Upper lobe of left lung (tissue), 6 donors: Measurements from ENCODE around the gene RPS5. TPM values are rescaled to one million over a fixed set of nuclear protein-coding genes. Genes with fewer than 3 reads are reported as not detected.
"Not testable (repeated sequence)": the region's sequence is repeated elsewhere in the genome, so short reads cannot be mapped to it uniquely, and the experiment has no call there.

Source experiments
- ATAC-seq, 2 donors: fragments of 200-7000 bp; cut with Tn5 transposase; one replicate each; pipeline ENCODE4 v1.9.1; 2022; ENCODE audit warnings: mild to moderate bottlenecking in 2 of 2, moderate library complexity in 2 of 2; ENCODE audit not compliant: low FRiP score in 2 of 2
- DNase-seq, 2 donors: peaks; one replicate each; pipeline ENCODE4 v3.0.0-alpha.2; 2019 to 2020
- H3K27ac ChIP-seq, 4 donors: fragments of 200-600 bp; sonication (generic); one replicate each; pipeline ENCODE4 v1.5.1; 2016 to 2019
- H3K27me3 ChIP-seq, 4 donors: fragments of 200-600 bp; sonication (generic); one replicate each; pipeline ENCODE4 v1.5.1; 2017 to 2019
- H3K36me3 ChIP-seq, 4 donors: fragments of 200-600 bp; sonication (generic); one replicate each; pipeline ENCODE4 v1.5.1; 2016 to 2019
- H3K4me1 ChIP-seq, 4 donors: fragments of 200-600 bp; sonication (generic); one replicate each; pipeline ENCODE4 v1.5.1; 2018 to 2019
- H3K4me3 ChIP-seq, 4 donors: fragments of 200-600 bp; sonication (generic); one replicate each; pipeline ENCODE4 v1.5.1; 2017 to 2019; ENCODE audit warnings: mild to moderate bottlenecking in 2 of 4, moderate library complexity in 1 of 4
- H3K9me3 ChIP-seq, 4 donors: fragments of 200-600 bp; sonication (generic); one replicate each; pipeline ENCODE4 v1.5.1; 2018 to 2019
- EP300 ChIP-seq, 4 donors: sonication (generic); formaldehyde crosslinking; IDR thresholded peaks; one replicate each; pipeline ENCODE4 v1.5.1; 2017; ENCODE audit warnings: antibody characterized with exemption in 4 of 4, control low read depth in 2 of 4
- POLR2A ChIP-seq, 4 donors: fragments of 450-650 bp; IDR thresholded peaks; one replicate each; pipeline ENCODE4 v1.5.1; 2016 to 2017; ENCODE audit warnings: antibody characterized with exemption in 4 of 4, mild to moderate bottlenecking in 2 of 4
- POLR2AphosphoS5 ChIP-seq, 2 donors: sonication (generic); formaldehyde crosslinking; IDR thresholded peaks; one replicate each; pipeline ENCODE4 v1.5.1; 2017; ENCODE audit warnings: antibody characterized with exemption in 2 of 2
- WGBS, 2 donors: methylation state at CpG; one replicate each; pipeline ENCODE4 v1.1.5; 2017 to 2018; 5-methylcytosine and 5-hydroxymethylcytosine counted together
- total RNA-seq, 6 donors: library from RNA; depleted of rRNA in 4 of 6; stranded (reverse); fragments of >200 nt in 4 of 6; gene quantifications; one replicate each; pipeline versions ENCODE4 v1.1.0 to v1.2.1, GENCODE V29; 2016 to 2021
- TF ChIP-seq, protein P1 (sequence below), 6 experiments: fragments of 450-650 bp in 4 of 6; fragments of 200-600 bp in 2 of 6; sonication (generic) in 2 of 6; IDR thresholded peaks; one replicate each; pipeline ENCODE4 v1.5.1; 2016 to 2019; ENCODE audit warnings: antibody characterized with exemption in 6 of 6
- donor health status: DM: no; HTN: no; CAD: no; lungs with moderate emphysema.
- donor health status: DM: no; HTN: yes; CAD: no; lungs with severe emphysema.

RPS5 gene
- total RNA-seq, 6 donors from 2014 or later: 291 to 1,408 (median 829) TPM

- Histone ChIP-seq H3K27ac (peak overlapping the region; percentile 62 to 88 (median 74)), H3K36me3 (peaks cover 0 to 11% (median 0%) of the 10 kb centered on the region in 4 donors), H3K27me3 (peaks cover 0 to 15% (median 2%) of the 10 kb centered on the region in 4 donors), H3K4me1 (peaks cover 10 to 32% (median 19%) of the 10 kb centered on the region in 4 donors), H3K9me3 (no peaks in the 10 kb centered on the region), H3K4me3 (peak overlapping the region; percentile 50 to 79 (median 70))
- TF ChIP-seq, protein P1, sequence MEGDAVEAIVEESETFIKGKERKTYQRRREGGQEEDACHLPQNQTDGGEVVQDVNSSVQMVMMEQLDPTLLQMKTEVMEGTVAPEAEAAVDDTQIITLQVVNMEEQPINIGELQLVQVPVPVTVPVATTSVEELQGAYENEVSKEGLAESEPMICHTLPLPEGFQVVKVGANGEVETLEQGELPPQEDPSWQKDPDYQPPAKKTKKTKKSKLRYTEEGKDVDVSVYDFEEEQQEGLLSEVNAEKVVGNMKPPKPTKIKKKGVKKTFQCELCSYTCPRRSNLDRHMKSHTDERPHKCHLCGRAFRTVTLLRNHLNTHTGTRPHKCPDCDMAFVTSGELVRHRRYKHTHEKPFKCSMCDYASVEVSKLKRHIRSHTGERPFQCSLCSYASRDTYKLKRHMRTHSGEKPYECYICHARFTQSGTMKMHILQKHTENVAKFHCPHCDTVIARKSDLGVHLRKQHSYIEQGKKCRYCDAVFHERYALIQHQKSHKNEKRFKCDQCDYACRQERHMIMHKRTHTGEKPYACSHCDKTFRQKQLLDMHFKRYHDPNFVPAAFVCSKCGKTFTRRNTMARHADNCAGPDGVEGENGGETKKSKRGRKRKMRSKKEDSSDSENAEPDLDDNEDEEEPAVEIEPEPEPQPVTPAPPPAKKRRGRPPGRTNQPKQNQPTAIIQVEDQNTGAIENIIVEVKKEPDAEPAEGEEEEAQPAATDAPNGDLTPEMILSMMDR (IDR thresholded peaks at IDR 0.05): no peak
- TF ChIP-seq POLR2A (IDR thresholded peaks at IDR 0.05) (peak in 2 of 4 donors; percentile 43 to 57), POLR2AphosphoS5 (IDR thresholded peaks at IDR 0.05) (peak; percentile 43 to 45)
- ATAC-seq (peak; percentile 92 to 93), DNase-seq (peak; percentile 56 to 93)
- 2 to 5% methylated on average over 11 to 43 of the region's 82 CpGs for WGBS, 2 donors
Observed at GRCh38 chr19:58346961-58347929, 39.8 kb upstream of the RPS5 start.

GRCh38 chr19:58348080-58348479, 39.0 kb upstream of the RPS5 start:
- WGBS, 2 donors: 17 to 20% methylated on average over 12 of the region's 12 CpGs
- peaks cover 0 to 11% (median 0%) of the 10 kb centered on the region in 4 donors for H3K36me3 ChIP-seq
- not testable (repeated sequence) for DNase-seq, ATAC-seq, H3K9me3 ChIP-seq
- peak overlapping the region in 2 of 4 donors; percentile 62 to 85 for H3K27ac ChIP-seq
- peaks cover 0 to 15% (median 2%) of the 10 kb centered on the region in 4 donors for H3K27me3 ChIP-seq
- H3K4me1 ChIP-seq: peaks cover 10 to 32% (median 19%) of the 10 kb centered on the region in 4 donors
- H3K4me3 ChIP-seq: peak overlapping the region; percentile 50 to 79 (median 70)

DNA sequence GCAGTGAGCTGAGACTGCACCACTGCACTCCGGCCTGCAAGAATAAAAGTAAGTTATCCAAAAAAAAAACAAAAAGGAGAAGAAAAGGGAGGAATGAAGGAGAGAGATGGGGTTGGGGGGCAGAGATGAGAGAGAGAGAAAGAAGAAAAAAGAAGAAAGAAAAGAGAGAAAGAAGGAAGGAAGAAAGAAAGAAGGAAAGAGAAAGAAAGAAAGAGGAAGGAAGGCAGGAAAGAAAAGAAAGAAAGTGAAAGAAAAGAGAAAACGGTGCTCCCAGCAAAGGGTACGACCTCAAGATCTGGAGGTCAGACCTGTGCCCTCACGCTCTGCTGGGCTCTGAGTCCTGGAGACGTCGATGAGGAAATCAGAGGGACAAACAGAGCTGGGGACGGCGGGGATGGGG, 37.5 kb upstream of the RPS5 start:
- no peak overlapping the region for H3K27ac ChIP-seq
- peaks cover 0 to 11% (median 0%) of the 10 kb centered on the region in 4 donors for H3K36me3 ChIP-seq
- ATAC-seq (no peak), DNase-seq (no peak)
- H3K4me3 ChIP-seq: no peak overlapping the region
- peaks cover 0 to 15% (median 2%) of the 10 kb centered on the region in 4 donors for H3K27me3 ChIP-seq
- H3K4me1 ChIP-seq: peaks cover 10 to 32% (median 19%) of the 10 kb centered on the region in 4 donors
- WGBS, 2 donors: 51 to 56% methylated on average over 8 of the region's 8 CpGs
- TF ChIP-seq, protein P1 (IDR thresholded peaks at IDR 0.05): no peak
- no peak for TF ChIP-seq EP300 (IDR thresholded peaks at IDR 0.05)
- no peak for TF ChIP-seq POLR2A (IDR thresholded peaks at IDR 0.05)
- TF ChIP-seq POLR2AphosphoS5 (IDR thresholded peaks at IDR 0.05): no peak
- no peaks in the 10 kb centered on the region for H3K9me3 ChIP-seq

- Histone ChIP-seq H3K9me3 (no peaks in the 10 kb centered on the region), H3K4me1 (peaks cover 10 to 32% (median 19%) of the 10 kb centered on the region in 4 donors), H3K36me3 (peaks cover 0 to 11% (median 0%) of the 10 kb centered on the region in 4 donors), H3K27me3 (peaks cover 0 to 15% (median 2%) of the 10 kb centered on the region in 4 donors), H3K4me3 (peak overlapping the region in 2 of 4 donors; percentile 9 to 26), H3K27ac (no peak overlapping the region)
- DNase-seq: peak in 1 of 2 donors; percentile 85
- no peak for ATAC-seq
- TF ChIP-seq POLR2A (IDR thresholded peaks at IDR 0.05): no peak
- TF ChIP-seq POLR2AphosphoS5 (IDR thresholded peaks at IDR 0.05): no peak
- no peak for TF ChIP-seq EP300 (IDR thresholded peaks at IDR 0.05)
- TF ChIP-seq, protein P1 (IDR thresholded peaks at IDR 0.05): no peak
- WGBS, 2 donors: 57 to 65% methylated on average over 34 to 54 of the region's 84 CpGs
Observed at GRCh38 chr19:58350001-58350861, 36.8 kb upstream of the RPS5 start.
